ENCODE results near the gene ACVRL1.
A peak's percentile ranks its signal among the peaks of the same experiment; 100 is the strongest.

GRCh38 chr12:51891843-51892242 lies 15.5 kb upstream of the ACVRL1 start:
- TF ChIP-seq, protein P1, sequence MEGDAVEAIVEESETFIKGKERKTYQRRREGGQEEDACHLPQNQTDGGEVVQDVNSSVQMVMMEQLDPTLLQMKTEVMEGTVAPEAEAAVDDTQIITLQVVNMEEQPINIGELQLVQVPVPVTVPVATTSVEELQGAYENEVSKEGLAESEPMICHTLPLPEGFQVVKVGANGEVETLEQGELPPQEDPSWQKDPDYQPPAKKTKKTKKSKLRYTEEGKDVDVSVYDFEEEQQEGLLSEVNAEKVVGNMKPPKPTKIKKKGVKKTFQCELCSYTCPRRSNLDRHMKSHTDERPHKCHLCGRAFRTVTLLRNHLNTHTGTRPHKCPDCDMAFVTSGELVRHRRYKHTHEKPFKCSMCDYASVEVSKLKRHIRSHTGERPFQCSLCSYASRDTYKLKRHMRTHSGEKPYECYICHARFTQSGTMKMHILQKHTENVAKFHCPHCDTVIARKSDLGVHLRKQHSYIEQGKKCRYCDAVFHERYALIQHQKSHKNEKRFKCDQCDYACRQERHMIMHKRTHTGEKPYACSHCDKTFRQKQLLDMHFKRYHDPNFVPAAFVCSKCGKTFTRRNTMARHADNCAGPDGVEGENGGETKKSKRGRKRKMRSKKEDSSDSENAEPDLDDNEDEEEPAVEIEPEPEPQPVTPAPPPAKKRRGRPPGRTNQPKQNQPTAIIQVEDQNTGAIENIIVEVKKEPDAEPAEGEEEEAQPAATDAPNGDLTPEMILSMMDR (IDR thresholded peaks at IDR 0.05), result peak in 2 of 4 experiments; percentile 35 to 47
- TF ChIP-seq POLR2A (IDR thresholded peaks at IDR 0.05), result no peak
- no peak for TF ChIP-seq POLR2AphosphoS5 (IDR thresholded peaks at IDR 0.05)
